HG03196 (cell line): Measurements from ENCODE around the gene GTF2IRD1.
"Not testable (repeated sequence)": the region's sequence is repeated elsewhere in the genome, so short reads cannot be mapped to it uniquely, and the experiment has no call there.

Source experiments
- ATAC-seq: cut with Tn5 transposase; IDR thresholded peaks from one replicate; pipeline ENCODE4 v1.9.1; 2021; ENCODE audit not compliant: unreplicated experiment

GTF2IRD1 gene

GRCh38 chr7:74485611-74486010 is 31.9 kb downstream of the GTF2IRD1 start:
- ATAC-seq: no peak

GRCh38 chr7:74488518-74489030 is 34.9 kb downstream of the GTF2IRD1 start:
- ATAC-seq: not testable (repeated sequence)

GRCh38 chr7:74489997-74490945 is 36.6 kb downstream of the GTF2IRD1 start:
- no peak for ATAC-seq

GRCh38 chr7:74491490-74491889 is 37.8 kb downstream of the GTF2IRD1 start:
- not testable (repeated sequence) for ATAC-seq

- ATAC-seq: no peak
Observed at GRCh38 chr7:74493295-74493694, 39.6 kb downstream of the GTF2IRD1 start.

GRCh38 chr7:74494076-74494548 is 40.4 kb downstream of the GTF2IRD1 start:
- no peak for ATAC-seq

GRCh38 chr7:74495112-74496086 is 41.7 kb downstream of the GTF2IRD1 start:
- no peak for ATAC-seq

GRCh38 chr7:74496272-74496671 is 42.6 kb downstream of the GTF2IRD1 start:
- ATAC-seq: no peak

GRCh38 chr7:74496773-74497172 is 43.1 kb downstream of the GTF2IRD1 start:
- not testable (repeated sequence) for ATAC-seq

GRCh38 chr7:74498354-74498753 is 44.6 kb downstream of the GTF2IRD1 start:
- no peak for ATAC-seq

- no peak for ATAC-seq
Observed at GRCh38 chr7:74498996-74499834, 45.5 kb downstream of the GTF2IRD1 start.

- no peak for ATAC-seq
Observed at GRCh38 chr7:74499835-74500388, 46.2 kb downstream of the GTF2IRD1 start.

- ATAC-seq: no peak
Observed at GRCh38 chr7:74501298-74501697, 47.6 kb downstream of the GTF2IRD1 start.

- ATAC-seq: no peak
Observed at GRCh38 chr7:74502216-74502891, 48.6 kb downstream of the GTF2IRD1 start.

- ATAC-seq: no peak
Observed at GRCh38 chr7:74503061-74503460, 49.4 kb downstream of the GTF2IRD1 start.

- ATAC-seq: no peak
Observed at GRCh38 chr7:74503943-74504342, 50.2 kb downstream of the GTF2IRD1 start.

GRCh38 chr7:74505471-74506324 is 52.0 kb downstream of the GTF2IRD1 start:
- ATAC-seq: no peak

GRCh38 chr7:74506325-74506724 is 52.6 kb downstream of the GTF2IRD1 start:
- ATAC-seq: no peak
